Astrocyte (in vitro differentiated cells and primary cell): ENCODE measurements around the gene EPB42.

Source experiments
- EZH2 ChIP-seq: IDR thresholded peaks from 2 replicates; pipeline ENCODE4 v1.6.1; 2012; ENCODE audit warnings: mild to moderate bottlenecking, low read length, inconsistent platforms; ENCODE audit not compliant: insufficient read depth
- TF ChIP-seq, protein P1 (sequence below): IDR thresholded peaks from 2 replicates; pipeline ENCODE4 v1.5.1; 2011; ENCODE audit warnings: low read depth, mild to moderate bottlenecking, inconsistent platforms, low read length, moderate library complexity; ENCODE audit not compliant: insufficient read depth

- TF ChIP-seq, protein P1, sequence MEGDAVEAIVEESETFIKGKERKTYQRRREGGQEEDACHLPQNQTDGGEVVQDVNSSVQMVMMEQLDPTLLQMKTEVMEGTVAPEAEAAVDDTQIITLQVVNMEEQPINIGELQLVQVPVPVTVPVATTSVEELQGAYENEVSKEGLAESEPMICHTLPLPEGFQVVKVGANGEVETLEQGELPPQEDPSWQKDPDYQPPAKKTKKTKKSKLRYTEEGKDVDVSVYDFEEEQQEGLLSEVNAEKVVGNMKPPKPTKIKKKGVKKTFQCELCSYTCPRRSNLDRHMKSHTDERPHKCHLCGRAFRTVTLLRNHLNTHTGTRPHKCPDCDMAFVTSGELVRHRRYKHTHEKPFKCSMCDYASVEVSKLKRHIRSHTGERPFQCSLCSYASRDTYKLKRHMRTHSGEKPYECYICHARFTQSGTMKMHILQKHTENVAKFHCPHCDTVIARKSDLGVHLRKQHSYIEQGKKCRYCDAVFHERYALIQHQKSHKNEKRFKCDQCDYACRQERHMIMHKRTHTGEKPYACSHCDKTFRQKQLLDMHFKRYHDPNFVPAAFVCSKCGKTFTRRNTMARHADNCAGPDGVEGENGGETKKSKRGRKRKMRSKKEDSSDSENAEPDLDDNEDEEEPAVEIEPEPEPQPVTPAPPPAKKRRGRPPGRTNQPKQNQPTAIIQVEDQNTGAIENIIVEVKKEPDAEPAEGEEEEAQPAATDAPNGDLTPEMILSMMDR: no peak
- no peak for TF ChIP-seq EZH2
Observed at GRCh38 chr15:43189296-43189695, 31.5 kb downstream of the EPB42 start.
